ENCODE data around the gene PCIF1. TPM values are rescaled to one million over a fixed set of nuclear protein-coding genes. Genes with fewer than 3 reads are reported as not detected.

PCIF1 gene
- total RNA-seq, 1 donor from 2014 or later = 13.0 TPM

GRCh38 chr20:45904583-45905504 lies 29.6 kb upstream of the PCIF1 start:
- Histone ChIP-seq H3K27me3 (ENCODE audit: insufficient read depth, low read length) (no peaks in the 10 kb centered on the region), H3K4me2 (ENCODE audit: low read length) (peak overlapping the region; percentile 26), H4K20me1 (ENCODE audit: insufficient read depth, low read length) (peaks cover 3% of the 10 kb centered on the region), H2AFZ (ENCODE audit: low read depth, low read length) (no peak overlapping the region), H3K9ac (ENCODE audit: low read length) (peak overlapping the region; percentile 34), H3K36me3 (ENCODE audit: insufficient read depth, low read length) (peaks cover 2% of the 10 kb centered on the region), H3K9me3 (ENCODE audit: insufficient read depth, low read depth, low read length) (no peaks in the 10 kb centered on the region), H3K4me1 (ENCODE audit: insufficient read depth, low read length) (peaks cover 13% of the 10 kb centered on the region), H3K27ac (ENCODE audit: low read depth, low read length) (peak overlapping the region; percentile 58), H3K4me3 (ENCODE audit: insufficient read depth, low read depth, low read length) (no peak overlapping the region), H3K79me2 (ENCODE audit: insufficient read depth, low read length) (peaks cover 1% of the 10 kb centered on the region)
- no peak for FAIRE-seq
- no peak for TF ChIP-seq CTCF (IDR thresholded peaks at IDR 0.05; ENCODE audit: insufficient read depth, low read depth, low read length)
- no peak for TF ChIP-seq EZH2 (IDR thresholded peaks at IDR 0.05; ENCODE audit: insufficient read depth, low read length)
- H3K36me3 Mint-ChIP-seq (ENCODE audit: low read depth, unreplicated experiment) = peaks cover 35% of the 10 kb centered on the region
- H3K4me1 Mint-ChIP-seq (ENCODE audit: low read depth, unreplicated experiment) = peaks cover 7% of the 10 kb centered on the region
- no peak overlapping the region for H3K27ac Mint-ChIP-seq (ENCODE audit: unreplicated experiment)
- no peak for DNase-seq (ENCODE audit: low read depth)
- no peak overlapping the region for H3K4me3 Mint-ChIP-seq (ENCODE audit: unreplicated experiment)
- peaks cover 10% of the 10 kb centered on the region for H3K9me3 Mint-ChIP-seq (ENCODE audit: unreplicated experiment)
- no peaks in the 10 kb centered on the region for H3K27me3 Mint-ChIP-seq (ENCODE audit: low read depth, unreplicated experiment)

GRCh38 chr20:45905505-45906079 lies 28.9 kb upstream of the PCIF1 start:
- H3K27me3 Mint-ChIP-seq (ENCODE audit: low read depth, unreplicated experiment) = no peaks in the 10 kb centered on the region
- peak; percentile 84 for DNase-seq (ENCODE audit: low read depth)
- peaks cover 8% of the 10 kb centered on the region for H3K4me1 Mint-ChIP-seq (ENCODE audit: low read depth, unreplicated experiment)
- H4K20me1 ChIP-seq (ENCODE audit: insufficient read depth, low read length) = peaks cover 3% of the 10 kb centered on the region
- peaks cover 35% of the 10 kb centered on the region for H3K36me3 Mint-ChIP-seq (ENCODE audit: low read depth, unreplicated experiment)
- peak overlapping the region; percentile 26 for H3K4me2 ChIP-seq (ENCODE audit: low read length)
- no peak for FAIRE-seq
- H3K27ac Mint-ChIP-seq (ENCODE audit: unreplicated experiment) = no peak overlapping the region
- H3K36me3 ChIP-seq (ENCODE audit: insufficient read depth, low read length) = peaks cover 2% of the 10 kb centered on the region
- peaks cover 10% of the 10 kb centered on the region for H3K9me3 Mint-ChIP-seq (ENCODE audit: unreplicated experiment)
- peaks cover 2% of the 10 kb centered on the region for H3K79me2 ChIP-seq (ENCODE audit: insufficient read depth, low read length)
- H3K4me3 Mint-ChIP-seq (ENCODE audit: unreplicated experiment) = no peak overlapping the region
- peaks cover 13% of the 10 kb centered on the region for H3K4me1 ChIP-seq (ENCODE audit: insufficient read depth, low read length)
- no peaks in the 10 kb centered on the region for H3K27me3 ChIP-seq (ENCODE audit: insufficient read depth, low read length)
- H3K4me3 ChIP-seq (ENCODE audit: insufficient read depth, low read depth, low read length) = no peak overlapping the region
- H3K9ac ChIP-seq (ENCODE audit: low read length) = peak overlapping the region; percentile 34
- peak overlapping the region; percentile 58 for H3K27ac ChIP-seq (ENCODE audit: low read depth, low read length)
- no peaks in the 10 kb centered on the region for H3K9me3 ChIP-seq (ENCODE audit: insufficient read depth, low read depth, low read length)
- no peak overlapping the region for H2AFZ ChIP-seq (ENCODE audit: low read depth, low read length)
- no peak for TF ChIP-seq CTCF (IDR thresholded peaks at IDR 0.05; ENCODE audit: insufficient read depth, low read depth, low read length)
- no peak for TF ChIP-seq EZH2 (IDR thresholded peaks at IDR 0.05; ENCODE audit: insufficient read depth, low read length)

Measured in astrocyte (in vitro differentiated cells and primary cell).